Caki2 (cell line): ENCODE results near the gene BDH1. TPM values are rescaled to one million over a fixed set of nuclear protein-coding genes. Genes with fewer than 3 reads are reported as not detected.
"Not testable (repeated sequence)": the region's sequence is repeated elsewhere in the genome, so short reads cannot be mapped to it uniquely, and the experiment has no call there.

Source experiments
- DNase-seq: peaks from one replicate; pipeline ENCODE4 v3.0.0-alpha.2; 2015; ENCODE audit warnings: low read depth
- in situ Hi-C: cut with HindIII; loops from 2 replicates; pipeline ENCODE4 v1.10.0; 2016; ENCODE audit warnings: low sequenced_read_pairs, low pct_unique_long_range_greater_than_20kb, mixed read lengths
- total RNA-seq: library from RNA; depleted of rRNA; stranded (reverse); fragments of >200 nt; shearing (Covaris generic); gene quantifications from 2 replicates; pipeline ENCODE4 v1.2.3, GENCODE V29; 2014; ENCODE audit warnings: low replicate concordance

Gene BDH1
- total RNA-seq, 1 experiment from 2014 or later, result 0.34 TPM

- in situ Hi-C loops, result no loop called here
- DNase-seq, result no peak
Observed at GRCh38 chr3:197584733-197585132, 29.0 kb upstream of the BDH1 start.

GRCh38 chr3:197583371-197583770, 27.6 kb upstream of the BDH1 start:
- DNase-seq, result no peak
- in situ Hi-C loops, result no loop called here

- in situ Hi-C loops, result no loop called here
Observed at GRCh38 chr3:197580253-197580691, 24.5 kb upstream of the BDH1 start.

GRCh38 chr3:197578376-197578775, 22.6 kb upstream of the BDH1 start:
- no peak for DNase-seq
- in situ Hi-C loops, result no loop called here

More at GRCh38 chr3:197580253-197580691, 24.5 kb upstream of the BDH1 start:
- DNase-seq, result no peak

- no peak for DNase-seq
- in situ Hi-C loops, result no loop called here
Observed at GRCh38 chr3:197577366-197578074, 21.8 kb upstream of the BDH1 start.

GRCh38 chr3:197576838-197577237, 21.1 kb upstream of the BDH1 start:
- in situ Hi-C loops, result no loop called here

GRCh38 chr3:197575362-197575761, 19.6 kb upstream of the BDH1 start:
- in situ Hi-C loops, result no loop called here

More at GRCh38 chr3:197576838-197577237, 21.1 kb upstream of the BDH1 start:
- DNase-seq, result no peak

GRCh38 chr3:197574396-197574991, 18.7 kb upstream of the BDH1 start:
- in situ Hi-C loops, DNase-seq: not testable (repeated sequence)

More at GRCh38 chr3:197575362-197575761, 19.6 kb upstream of the BDH1 start:
- DNase-seq, result no peak

GRCh38 chr3:197573048-197573767, 17.4 kb upstream of the BDH1 start:
- in situ Hi-C loops, result no loop called here
- no peak for DNase-seq

- DNase-seq, in situ Hi-C loops: not testable (repeated sequence)
Observed at GRCh38 chr3:197571880-197572172, 16.1 kb upstream of the BDH1 start.

- in situ Hi-C loops, result not testable (repeated sequence)
Observed at GRCh38 chr3:197571074-197571879, 15.5 kb upstream of the BDH1 start.

GRCh38 chr3:197569433-197569832, 13.7 kb upstream of the BDH1 start:
- in situ Hi-C loops, DNase-seq: not testable (repeated sequence)

More at GRCh38 chr3:197571074-197571879, 15.5 kb upstream of the BDH1 start:
- DNase-seq, result not testable (repeated sequence)

- in situ Hi-C loops, result no loop called here
Observed at GRCh38 chr3:197567904-197568681, 12.3 kb upstream of the BDH1 start.

GRCh38 chr3:197566155-197566554, 10.4 kb upstream of the BDH1 start:
- in situ Hi-C loops, result not testable (repeated sequence)

More at GRCh38 chr3:197567904-197568681, 12.3 kb upstream of the BDH1 start:
- no peak for DNase-seq

GRCh38 chr3:197564097-197564843, 8.5 kb upstream of the BDH1 start:
- in situ Hi-C loops, result no loop called here
- no peak for DNase-seq

More at GRCh38 chr3:197566155-197566554, 10.4 kb upstream of the BDH1 start:
- not testable (repeated sequence) for DNase-seq

- in situ Hi-C loops, result no loop called here
Observed at GRCh38 chr3:197562398-197563251, 6.9 kb upstream of the BDH1 start.

More at GRCh38 chr3:197562398-197563251, 6.9 kb upstream of the BDH1 start:
- DNase-seq, result no peak
